Activated T-cell treated with anti-CD3 and anti-CD28 coated beads, Interleukin-2, amount 50 U/mL, for 72 hours (primary cell): ENCODE measurements around the gene GRIK3. TPM values are rescaled to one million over a fixed set of nuclear protein-coding genes. Genes with fewer than 3 reads are reported as not detected.
A peak's percentile ranks its signal among the peaks of the same experiment; 100 is the strongest.

Experiments used
- ATAC-seq, 2 donors: fragments of 150-1000 bp; cut with Tn5 transposase; replicated peaks in 1 of 2; 2 replicates each; pipeline ENCODE4 v1.10.0; 2021; ENCODE audit warnings: moderate library complexity in 2 of 2, mild to moderate bottlenecking in 1 of 2
- DNase-seq, 2 donors: peaks; one replicate each; pipeline ENCODE4 v3.0.0; 2021 to 2022; ENCODE audit warnings: mixed read lengths in 1 of 2
- H3K27ac Mint-ChIP-seq: one replicate; pipeline ENCODE4 v1.8.0; 2022; ENCODE audit warnings: mild to moderate bottlenecking, moderate library complexity, mixed read lengths
- H3K27me3 Mint-ChIP-seq: one replicate; pipeline ENCODE4 v1.8.0; 2022; ENCODE audit warnings: low read depth, mixed read lengths
- H3K36me3 Mint-ChIP-seq, 2 donors: one replicate each; pipeline ENCODE4 v1.8.0; 2022; ENCODE audit warnings: mixed read lengths in 2 of 2, mild to moderate bottlenecking in 1 of 2; ENCODE audit not compliant: insufficient read depth in 2 of 2
- H3K4me1 Mint-ChIP-seq: one replicate; pipeline ENCODE4 v1.8.0; 2022; ENCODE audit warnings: low read depth, mixed read lengths
- H3K4me3 Mint-ChIP-seq, 2 donors: one replicate each; pipeline ENCODE4 v1.8.0; 2022; ENCODE audit warnings: mild to moderate bottlenecking in 2 of 2, mixed read lengths in 2 of 2, moderate library complexity in 2 of 2
- H3K9me3 Mint-ChIP-seq, 2 donors: one replicate each; pipeline ENCODE4 v1.8.0; 2022; ENCODE audit warnings: mixed read lengths in 2 of 2
- total RNA-seq, 2 donors: library from RNA; stranded (reverse); gene quantifications; one replicate each; pipeline ENCODE4 v1.2.3, GENCODE V29; 2022

Gene GRIK3
- total RNA-seq, 2 donors from 2014 or later, result not detected

GRCh38 chr1:37020653-37021277, 13.6 kb downstream of the GRIK3 start:
- H3K36me3 Mint-ChIP-seq, result no peaks in the 10 kb centered on the region
- DNase-seq (peak in 1 of 2 donors; percentile 21), ATAC-seq (no peak)
- H3K4me3 Mint-ChIP-seq, result no peak overlapping the region
- H3K27me3 Mint-ChIP-seq, result peaks cover 25% of the 10 kb centered on the region
- no peaks in the 10 kb centered on the region for H3K4me1 Mint-ChIP-seq
- no peaks in the 10 kb centered on the region for H3K9me3 Mint-ChIP-seq
- H3K27ac Mint-ChIP-seq, result no peak overlapping the region

- Mint-ChIP-seq H3K4me1 (no peaks in the 10 kb centered on the region), H3K27ac (no peak overlapping the region), H3K36me3 (no peaks in the 10 kb centered on the region), H3K27me3 (peaks cover 25% of the 10 kb centered on the region), H3K9me3 (no peaks in the 10 kb centered on the region), H3K4me3 (no peak overlapping the region)
- no peak for ATAC-seq
- DNase-seq, result no peak
These were observed 15.8 kb downstream of the GRIK3 start for GRCh38 chr1:37018510-37018909.

DNA sequence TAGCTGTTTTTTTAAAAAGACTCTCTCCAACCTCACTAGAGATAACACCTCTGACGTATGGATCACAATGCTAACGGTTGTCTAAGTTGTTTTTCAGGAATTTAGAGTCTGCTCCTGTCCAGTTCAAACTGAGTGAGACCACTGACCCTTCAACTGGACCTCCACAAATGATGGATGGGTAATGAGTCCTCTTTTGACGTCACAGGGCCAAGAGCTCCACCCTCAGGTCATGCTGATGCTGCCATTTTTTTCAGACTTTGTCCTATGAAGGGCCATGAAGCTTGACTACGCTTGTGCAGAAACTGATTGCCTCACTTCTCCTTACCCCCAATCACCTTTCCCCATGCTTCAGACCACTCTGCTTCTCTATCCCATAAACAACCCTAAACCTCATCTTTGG, 16.6 kb downstream of the GRIK3 start:
- no peak overlapping the region for H3K27ac Mint-ChIP-seq
- H3K36me3 Mint-ChIP-seq, result no peaks in the 10 kb centered on the region
- H3K4me1 Mint-ChIP-seq, result no peaks in the 10 kb centered on the region
- DNase-seq (no peak), ATAC-seq (no peak)
- no peak overlapping the region for H3K4me3 Mint-ChIP-seq
- no peaks in the 10 kb centered on the region for H3K9me3 Mint-ChIP-seq
- H3K27me3 Mint-ChIP-seq, result peaks cover 25% of the 10 kb centered on the region

GRCh38 chr1:37016121-37016520, 18.2 kb downstream of the GRIK3 start:
- H3K4me1 Mint-ChIP-seq, result no peaks in the 10 kb centered on the region
- no peaks in the 10 kb centered on the region for H3K9me3 Mint-ChIP-seq
- ATAC-seq (no peak), DNase-seq (no peak)
- no peaks in the 10 kb centered on the region for H3K36me3 Mint-ChIP-seq
- no peak overlapping the region for H3K27ac Mint-ChIP-seq
- peaks cover 25% of the 10 kb centered on the region for H3K27me3 Mint-ChIP-seq
- no peak overlapping the region for H3K4me3 Mint-ChIP-seq

GRCh38 chr1:37015713-37016112, 18.6 kb downstream of the GRIK3 start:
- DNase-seq (no peak), ATAC-seq (no peak)
- Mint-ChIP-seq H3K27ac (no peak overlapping the region), H3K9me3 (no peaks in the 10 kb centered on the region), H3K36me3 (no peaks in the 10 kb centered on the region), H3K27me3 (peaks cover 25% of the 10 kb centered on the region), H3K4me3 (no peak overlapping the region), H3K4me1 (no peaks in the 10 kb centered on the region)

GRCh38 chr1:37012226-37012625, 22.1 kb downstream of the GRIK3 start:
- no peak overlapping the region for H3K4me3 Mint-ChIP-seq
- H3K4me1 Mint-ChIP-seq, result no peaks in the 10 kb centered on the region
- no peaks in the 10 kb centered on the region for H3K9me3 Mint-ChIP-seq
- ATAC-seq, result no peak
- no peaks in the 10 kb centered on the region for H3K36me3 Mint-ChIP-seq
- DNase-seq, result no peak
- H3K27me3 Mint-ChIP-seq, result peaks cover 12% of the 10 kb centered on the region
- no peak overlapping the region for H3K27ac Mint-ChIP-seq

GRCh38 chr1:37010011-37010410, 24.3 kb downstream of the GRIK3 start:
- Mint-ChIP-seq H3K36me3 (no peaks in the 10 kb centered on the region), H3K4me3 (no peak overlapping the region), H3K27me3 (peaks cover 7% of the 10 kb centered on the region), H3K4me1 (no peaks in the 10 kb centered on the region), H3K27ac (no peak overlapping the region), H3K9me3 (no peaks in the 10 kb centered on the region)
- no peak for ATAC-seq
- DNase-seq, result no peak

- H3K36me3 Mint-ChIP-seq, result no peaks in the 10 kb centered on the region
- no peak overlapping the region for H3K4me3 Mint-ChIP-seq
- H3K27ac Mint-ChIP-seq, result no peak overlapping the region
- ATAC-seq, result no peak
- H3K27me3 Mint-ChIP-seq, result peaks cover 7% of the 10 kb centered on the region
- DNase-seq, result no peak
- no peaks in the 10 kb centered on the region for H3K9me3 Mint-ChIP-seq
- H3K4me1 Mint-ChIP-seq, result no peaks in the 10 kb centered on the region
These were observed 24.8 kb downstream of the GRIK3 start for GRCh38 chr1:37009521-37009920.

GRCh38 chr1:37006132-37006868, 28.0 kb downstream of the GRIK3 start:
- no peaks in the 10 kb centered on the region for H3K9me3 Mint-ChIP-seq
- H3K36me3 Mint-ChIP-seq, result no peaks in the 10 kb centered on the region
- H3K4me1 Mint-ChIP-seq, result no peaks in the 10 kb centered on the region
- peaks cover 7% of the 10 kb centered on the region for H3K27me3 Mint-ChIP-seq
- H3K27ac Mint-ChIP-seq, result no peak overlapping the region
- no peak for DNase-seq
- no peak for ATAC-seq
- no peak overlapping the region for H3K4me3 Mint-ChIP-seq

DNA sequence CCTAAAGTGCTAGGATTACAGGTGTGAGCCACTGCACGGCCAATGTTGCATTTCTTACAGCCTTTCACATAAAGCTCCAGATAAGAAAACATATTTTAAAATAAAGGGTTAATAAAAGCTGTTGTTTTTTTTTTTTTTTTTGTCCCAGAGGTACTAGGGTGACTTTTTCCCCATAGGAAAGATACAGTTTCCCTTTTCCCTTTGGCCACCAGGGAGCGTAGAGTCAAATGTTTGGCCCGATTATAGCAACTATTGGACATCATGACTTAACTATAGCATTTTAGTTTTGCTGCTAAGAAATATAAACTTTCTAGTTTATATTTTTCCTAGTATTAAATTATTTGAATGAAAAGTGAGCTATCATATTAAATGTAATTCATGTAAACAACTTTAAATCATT, 31.4 kb downstream of the GRIK3 start:
- Mint-ChIP-seq H3K27me3 (peaks cover 6% of the 10 kb centered on the region), H3K4me1 (no peaks in the 10 kb centered on the region), H3K4me3 (no peak overlapping the region), H3K27ac (no peak overlapping the region), H3K36me3 (no peaks in the 10 kb centered on the region), H3K9me3 (no peaks in the 10 kb centered on the region)
- no peak for ATAC-seq
- no peak for DNase-seq

- no peaks in the 10 kb centered on the region for H3K9me3 Mint-ChIP-seq
- no peaks in the 10 kb centered on the region for H3K36me3 Mint-ChIP-seq
- ATAC-seq (no peak), DNase-seq (no peak)
- H3K27ac Mint-ChIP-seq, result no peak overlapping the region
- H3K27me3 Mint-ChIP-seq, result no peaks in the 10 kb centered on the region
- no peaks in the 10 kb centered on the region for H3K4me1 Mint-ChIP-seq
- no peak overlapping the region for H3K4me3 Mint-ChIP-seq
These were observed 32.6 kb downstream of the GRIK3 start for GRCh38 chr1:37001703-37002102.

- no peak for ATAC-seq
- no peak for DNase-seq
- Mint-ChIP-seq H3K4me3 (no peak overlapping the region), H3K4me1 (no peaks in the 10 kb centered on the region), H3K27me3 (peaks cover 13% of the 10 kb centered on the region), H3K27ac (no peak overlapping the region), H3K36me3 (no peaks in the 10 kb centered on the region), H3K9me3 (no peaks in the 10 kb centered on the region)
These were observed 38.2 kb downstream of the GRIK3 start for GRCh38 chr1:36996106-36996505.

- DNase-seq, result no peak
- Mint-ChIP-seq H3K4me1 (no peaks in the 10 kb centered on the region), H3K9me3 (no peaks in the 10 kb centered on the region), H3K27me3 (peaks cover 15% of the 10 kb centered on the region), H3K4me3 (no peak overlapping the region), H3K27ac (no peak overlapping the region), H3K36me3 (no peaks in the 10 kb centered on the region)
- ATAC-seq, result no peak
These were observed 39.4 kb downstream of the GRIK3 start for GRCh38 chr1:36994868-36995267.

DNA sequence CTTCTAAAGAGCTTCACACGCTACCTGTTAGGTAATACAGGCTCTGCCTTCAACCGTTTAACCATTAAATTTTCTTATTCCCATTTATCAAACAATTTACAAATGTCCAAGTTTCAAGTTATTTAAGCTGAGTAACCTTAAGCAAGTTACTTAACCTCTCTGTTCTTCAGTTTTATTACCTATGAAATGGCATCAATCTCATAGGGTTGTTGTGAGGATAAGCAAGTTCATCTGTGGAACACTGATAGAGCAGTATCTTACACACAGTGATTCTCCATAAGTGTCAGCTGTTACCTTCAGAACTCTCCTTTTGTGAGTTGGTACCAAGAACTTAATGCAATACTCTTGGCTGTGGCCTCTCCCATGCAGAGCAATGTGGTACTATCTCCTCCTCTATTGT, 40.0 kb downstream of the GRIK3 start:
- Mint-ChIP-seq H3K4me1 (no peaks in the 10 kb centered on the region), H3K9me3 (no peaks in the 10 kb centered on the region), H3K4me3 (no peak overlapping the region), H3K27me3 (peaks cover 15% of the 10 kb centered on the region), H3K27ac (no peak overlapping the region), H3K36me3 (no peaks in the 10 kb centered on the region)
- no peak for DNase-seq
- ATAC-seq, result no peak
